Ureter (tissue), 1 donor: ENCODE results near the gene GPR142. TPM values are rescaled to one million over a fixed set of nuclear protein-coding genes. Genes with fewer than 3 reads are reported as not detected.
A peak's percentile ranks its signal among the peaks of the same experiment; 100 is the strongest.

Source experiments
- DNase-seq: peaks from one replicate; pipeline ENCODE4 v3.0.0-alpha.2; 2020; ENCODE audit warnings: low spot score
- total RNA-seq: library from RNA; stranded (reverse); gene quantifications from one replicate; pipeline ENCODE4 v1.2.4, GENCODE V29; 2023
- donor health status: DM: yes; HTN: yes; CAD: no.

The GPR142 gene
- total RNA-seq, 1 donor from 2014 or later = 0.52 TPM

DNA sequence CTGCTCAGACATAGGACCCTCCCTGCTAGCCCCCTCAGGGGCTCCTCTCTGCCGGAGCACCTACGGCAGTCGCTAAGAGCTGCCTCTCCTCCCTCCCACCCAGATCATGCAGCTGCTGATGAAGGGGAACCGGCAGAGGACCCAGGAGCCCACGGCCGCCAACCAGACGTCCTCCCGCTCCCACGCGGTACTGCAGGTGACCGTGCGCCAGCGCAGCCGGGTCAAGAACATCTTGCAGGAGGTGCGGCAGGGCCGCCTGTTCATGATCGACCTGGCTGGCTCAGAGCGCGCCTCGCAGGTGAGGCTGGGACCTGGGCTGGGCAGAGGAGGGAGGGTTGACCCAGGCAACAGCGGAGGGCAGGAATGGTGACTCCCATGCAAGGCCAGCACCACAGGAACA lies 22.6 kb upstream of the GPR142 start:
- no peak for DNase-seq

DNA sequence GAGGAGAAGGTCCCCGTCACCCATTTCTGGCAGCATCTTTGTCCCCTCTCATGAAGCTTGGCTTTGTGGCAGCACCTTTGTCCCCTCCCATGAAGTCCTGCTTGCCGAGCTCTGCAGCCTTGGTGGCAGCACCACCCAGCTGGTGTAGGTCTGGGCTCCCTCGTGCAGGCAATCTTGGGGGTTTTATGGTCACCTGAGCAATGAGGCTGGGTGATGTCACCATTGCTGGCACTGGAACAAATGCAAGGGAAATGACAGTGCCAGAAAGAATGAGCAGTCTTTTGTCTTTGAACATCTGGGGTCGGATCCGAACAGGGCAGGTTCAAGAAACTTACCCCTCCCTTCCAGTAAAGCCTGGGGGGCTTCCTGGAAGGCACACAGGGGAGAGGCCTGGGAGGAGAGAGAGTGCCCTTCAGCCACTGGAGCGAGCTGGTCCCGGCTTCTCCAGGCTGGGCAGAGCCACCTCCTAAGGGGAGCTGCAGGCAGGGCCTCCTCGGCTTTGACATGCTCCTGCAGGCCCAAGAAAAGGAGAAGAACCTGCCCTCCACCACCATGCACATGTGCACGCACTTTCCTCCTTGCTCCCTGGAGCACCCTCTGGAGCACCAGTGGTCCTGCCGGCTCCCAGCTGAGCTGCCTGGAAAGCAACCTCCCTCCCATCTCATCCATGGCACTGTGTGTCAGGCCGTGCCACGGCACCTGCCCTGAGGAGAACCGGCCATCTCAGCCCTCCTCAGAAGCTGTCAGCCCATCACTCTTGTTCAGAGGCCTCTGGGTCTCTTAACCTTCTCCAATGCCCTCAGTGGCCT lies 21.7 kb upstream of the GPR142 start:
- DNase-seq = no peak

- DNase-seq = no peak
These were observed 19.7 kb upstream of the GPR142 start for GRCh38 chr17:74347646-74348045.

GRCh38 chr17:74349120-74349519 lies 18.2 kb upstream of the GPR142 start:
- no peak for DNase-seq

DNA sequence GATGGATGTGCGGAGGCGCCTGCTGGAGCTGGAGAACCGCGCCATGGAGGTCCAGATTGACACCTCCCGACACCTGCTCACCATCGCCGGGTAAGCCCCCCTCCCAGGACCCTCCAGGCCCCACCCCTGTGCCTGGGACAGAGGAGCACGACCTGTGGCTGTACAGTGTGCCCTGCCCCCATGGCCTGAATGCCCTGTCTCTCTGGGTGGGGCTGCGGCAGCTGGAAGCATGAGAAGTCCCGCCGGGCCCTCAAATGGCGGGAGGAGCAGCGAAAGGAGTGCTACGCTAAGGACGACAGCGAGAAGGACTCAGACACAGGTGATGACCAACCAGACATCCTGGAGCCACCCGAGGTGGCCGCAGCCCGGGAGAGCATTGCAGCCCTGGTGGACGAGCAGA lies 16.8 kb upstream of the GPR142 start:
- no peak for DNase-seq

DNA sequence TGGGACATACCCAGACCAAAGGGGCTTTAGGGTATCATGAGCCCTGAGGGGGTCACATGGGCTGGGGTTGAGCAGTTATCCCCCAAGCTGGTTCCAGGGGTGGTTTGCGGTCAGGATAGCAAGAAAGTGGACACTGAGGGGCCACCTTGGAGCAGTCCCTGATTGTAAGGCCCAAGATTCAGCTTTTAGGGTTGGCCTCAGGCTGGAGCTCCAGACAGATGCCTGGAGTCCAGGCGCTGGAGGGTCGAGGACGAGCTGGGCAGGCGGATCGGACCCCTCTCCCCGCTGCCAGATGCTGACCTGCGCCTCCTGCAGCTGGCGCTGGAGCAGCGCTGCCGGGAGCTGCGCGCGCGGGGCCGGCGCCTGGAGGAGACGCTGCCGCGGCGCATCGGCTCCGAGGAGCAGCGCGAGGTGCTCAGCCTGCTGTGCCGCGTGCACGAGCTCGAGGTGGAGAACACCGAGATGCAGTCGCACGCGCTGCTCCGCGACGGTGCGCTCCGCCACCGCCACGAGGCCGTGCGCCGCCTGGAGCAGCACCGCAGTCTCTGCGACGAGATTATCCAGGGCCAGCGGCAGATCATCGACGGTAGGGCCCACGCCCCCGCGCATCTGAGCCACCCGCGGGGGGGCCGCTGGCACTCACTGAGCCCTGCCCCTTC lies 15.6 kb upstream of the GPR142 start:
- DNase-seq = no peak

GRCh38 chr17:74353446-74354060 lies 13.8 kb upstream of the GPR142 start:
- no peak for DNase-seq

- no peak for DNase-seq
These were observed 13.2 kb upstream of the GPR142 start for GRCh38 chr17:74354123-74354522.

- DNase-seq = no peak
These were observed 12.7 kb upstream of the GPR142 start for GRCh38 chr17:74354561-74354960.

- DNase-seq = no peak
These were observed 12.2 kb upstream of the GPR142 start for GRCh38 chr17:74355065-74355464.

DNA sequence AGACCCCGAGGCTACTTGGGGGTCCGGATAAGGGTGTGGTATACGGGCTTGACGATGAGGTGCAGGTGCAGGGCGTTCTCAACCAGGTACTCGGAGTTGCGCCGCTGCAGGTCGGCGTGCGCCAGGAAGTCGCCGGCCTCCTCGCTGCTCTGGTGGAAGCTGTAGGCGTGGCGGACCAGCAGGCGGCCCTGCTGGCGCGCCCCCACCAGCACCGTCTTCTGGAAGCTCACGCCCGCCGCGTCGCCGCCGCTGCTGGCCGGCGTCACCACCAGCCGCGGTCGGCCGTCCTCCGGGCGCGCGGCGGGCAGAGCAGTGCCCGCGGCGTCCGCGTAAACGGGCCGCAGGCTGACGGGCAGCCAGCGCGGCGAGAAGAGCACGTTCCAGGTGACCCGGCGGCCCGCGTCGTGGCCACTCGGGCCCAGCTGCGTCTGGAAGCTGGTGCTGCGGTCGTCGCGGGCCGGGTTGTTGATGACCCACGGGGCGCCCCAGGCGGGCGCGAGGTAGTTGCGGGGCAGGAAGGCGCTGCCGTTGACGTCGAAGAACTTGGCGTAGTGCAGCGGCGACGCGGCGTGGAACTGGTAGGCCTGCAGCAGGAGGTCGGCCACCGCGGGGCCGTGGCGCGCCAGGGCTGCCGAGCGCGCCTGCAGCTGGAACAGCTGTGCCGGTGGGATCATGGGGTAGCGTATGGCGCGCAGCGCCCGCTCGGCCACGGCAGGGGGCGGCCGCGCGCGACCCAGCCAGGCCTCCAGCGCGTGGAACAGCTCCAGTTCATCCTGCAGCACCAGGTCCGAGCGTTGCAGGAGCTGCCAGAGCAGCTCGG lies 10.4 kb upstream of the GPR142 start:
- DNase-seq = no peak

DNA sequence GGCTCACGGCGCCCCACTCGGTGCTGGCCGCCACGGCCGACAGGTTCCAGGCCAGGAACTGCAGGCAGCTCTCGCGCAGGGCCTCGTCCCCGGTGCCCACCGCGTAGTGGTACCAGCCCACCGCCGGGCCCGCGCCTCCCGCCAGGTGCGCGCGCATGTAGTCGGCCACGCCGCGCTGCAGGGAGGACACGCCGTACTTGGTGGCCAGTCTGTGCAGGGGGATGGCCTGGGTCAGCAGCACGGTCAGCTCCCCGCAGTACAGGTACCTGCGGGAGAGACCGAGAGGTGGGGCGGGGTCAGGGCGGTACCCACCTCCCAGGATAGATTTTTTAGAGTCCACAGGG lies 9.9 kb upstream of the GPR142 start:
- no peak for DNase-seq

GRCh38 chr17:74358697-74359096 lies 8.6 kb upstream of the GPR142 start:
- DNase-seq = no peak

DNA sequence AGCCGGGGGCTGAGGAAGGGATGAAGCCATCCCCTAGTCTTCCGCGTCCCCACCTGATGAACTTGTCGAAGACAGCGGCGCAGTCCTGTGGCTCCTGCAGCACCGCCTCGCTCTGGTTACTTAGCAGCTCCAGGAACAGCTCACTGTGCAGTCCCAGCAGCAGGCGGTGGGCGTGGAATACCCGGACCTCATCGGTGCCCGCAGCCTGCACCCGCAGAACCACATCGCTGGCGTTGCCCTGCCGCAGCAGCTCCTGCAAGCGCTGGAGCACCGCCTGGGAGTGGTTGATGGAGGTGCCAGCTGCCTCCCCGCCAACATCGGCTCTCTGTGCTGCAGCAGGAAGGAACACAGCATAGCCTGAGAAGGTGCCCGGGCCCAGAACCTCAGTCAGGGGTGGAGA lies 7.4 kb upstream of the GPR142 start:
- DNase-seq = no peak

DNA sequence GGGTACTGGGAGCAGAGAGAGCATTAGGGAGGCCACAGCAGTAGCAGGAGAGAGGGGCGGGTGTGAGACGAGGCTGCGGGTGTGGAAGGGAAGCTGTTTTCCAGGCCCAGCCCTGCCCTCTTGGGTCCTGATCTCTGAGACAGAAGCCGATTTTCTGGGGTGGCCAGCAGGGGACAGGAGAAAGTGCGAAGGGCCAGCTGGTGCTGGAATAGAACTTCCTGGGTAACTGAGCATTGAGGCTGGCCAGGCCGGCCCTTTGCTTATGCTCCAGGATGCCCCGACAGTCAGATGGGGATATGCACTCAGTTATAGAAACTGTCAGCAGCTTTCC lies 6.4 kb upstream of the GPR142 start:
- no peak for DNase-seq

- DNase-seq = no peak
These were observed 5.9 kb upstream of the GPR142 start, which contains the start of gene BTBD17 for GRCh38 chr17:74361230-74362068. Gene BTBD17 (minus strand): TSS chr17:74361868. CDS start chr17:74361819, 49 bp downstream.

DNA sequence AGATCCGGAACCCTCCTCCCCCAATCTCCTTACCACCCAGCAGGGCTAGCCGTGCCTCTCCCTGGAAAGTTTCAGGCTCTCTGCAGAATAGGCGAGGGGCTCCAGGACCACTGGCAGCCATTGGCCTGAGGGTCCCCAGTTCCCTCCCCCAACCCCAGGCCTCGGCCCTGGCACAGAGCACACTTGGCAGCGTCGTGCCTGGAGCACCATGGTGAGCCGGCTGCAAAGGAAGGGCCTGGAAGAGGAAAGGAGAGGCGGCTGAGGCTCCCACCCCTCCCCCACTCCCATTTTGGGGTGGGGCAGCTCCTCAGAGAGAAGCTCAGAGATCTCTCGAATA lies 5.3 kb upstream of the GPR142 start:
- DNase-seq = no peak

DNA sequence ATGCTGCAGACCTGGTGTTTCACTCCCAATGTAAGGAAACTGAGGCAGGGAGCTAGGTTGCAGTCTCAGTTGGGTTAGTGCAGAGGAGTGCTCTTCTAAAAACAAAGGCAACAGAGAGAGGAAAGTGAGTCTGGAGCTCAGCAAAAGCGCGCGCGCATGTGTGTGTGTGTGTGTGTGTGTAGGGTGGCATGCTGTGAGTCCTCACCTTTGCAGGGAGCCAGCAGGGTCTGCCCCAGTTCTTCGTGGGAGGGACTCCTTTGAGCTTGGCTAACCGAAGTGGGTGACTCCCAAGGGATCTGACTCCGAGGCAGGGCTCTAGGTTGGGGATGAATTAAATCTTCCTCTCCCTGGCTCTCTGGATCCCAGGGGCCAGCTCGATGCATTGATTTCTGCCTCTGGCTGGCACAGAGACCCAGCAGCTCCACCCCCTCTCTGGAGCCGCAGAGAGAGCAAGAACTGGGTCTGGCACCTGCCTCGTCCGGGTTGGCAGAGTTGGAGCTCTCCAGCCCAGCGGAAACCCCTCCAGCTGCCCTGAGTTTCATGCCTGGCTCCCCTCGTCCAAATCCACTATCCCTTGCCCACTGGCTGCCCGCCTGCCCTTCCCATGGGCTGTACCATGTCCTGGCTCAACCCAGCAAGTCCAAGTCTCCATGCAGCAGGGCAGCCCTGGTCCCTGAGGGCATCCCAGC lies 4.4 kb upstream of the GPR142 start:
- no peak for DNase-seq

DNA sequence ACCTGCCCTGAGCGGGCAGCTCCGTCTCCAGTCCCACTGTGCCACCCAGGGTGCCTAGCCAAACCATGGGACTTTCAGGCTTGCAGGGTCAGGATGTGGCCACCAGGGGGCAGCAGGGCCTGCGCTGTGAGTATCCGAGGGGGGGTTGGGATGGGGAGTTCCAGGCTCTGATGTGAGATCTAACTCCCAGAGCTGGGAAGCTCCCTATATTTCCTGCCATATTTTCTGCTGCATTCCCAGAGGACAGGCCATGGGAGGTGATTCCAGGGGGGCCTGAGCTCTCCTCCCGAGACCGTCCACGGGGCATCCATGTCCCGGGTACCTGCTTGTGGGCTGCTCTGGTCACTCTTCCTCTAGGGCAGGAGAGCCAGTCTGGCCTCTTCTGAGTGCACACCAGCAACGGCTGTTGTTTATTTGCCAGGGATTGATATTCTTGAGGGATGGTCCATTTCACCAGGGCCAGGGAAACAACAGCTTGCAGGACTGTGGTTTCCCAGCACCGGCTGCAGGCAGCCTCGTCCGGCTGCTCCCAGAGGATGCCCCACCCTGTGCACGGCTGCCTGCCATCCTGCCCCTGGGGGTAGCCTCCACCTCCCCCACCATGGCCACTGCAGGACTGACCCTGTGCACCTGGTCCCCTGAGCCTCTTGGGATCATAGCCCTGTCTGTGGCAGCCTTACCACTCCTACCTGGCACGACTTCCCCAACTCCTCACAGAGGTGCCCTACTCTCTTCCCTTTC lies 1.2 kb downstream of the GPR142 start:
- DNase-seq = peak; percentile 74

GRCh38 chr17:74369221-74369620 lies 1.9 kb downstream of the GPR142 start:
- no peak for DNase-seq
